HG03280 (cell line): Measurements from ENCODE around the gene MIS18A.
A peak's percentile ranks its signal among the peaks of the same experiment; 100 is the strongest.
"Not testable (repeated sequence)": the region's sequence is repeated elsewhere in the genome, so short reads cannot be mapped to it uniquely, and the experiment has no call there.

Experiments
- ATAC-seq: cut with Tn5 transposase; IDR thresholded peaks from one replicate; pipeline ENCODE4 v1.9.1; 2021; ENCODE audit warnings: mild to moderate bottlenecking, moderate library complexity; ENCODE audit not compliant: unreplicated experiment

Gene MIS18A

GRCh38 chr21:32306021-32306780, 27.4 kb upstream of the MIS18A start:
- ATAC-seq, result no peak

GRCh38 chr21:32304998-32305397, 26.1 kb upstream of the MIS18A start:
- no peak for ATAC-seq

GRCh38 chr21:32303385-32303784, 24.5 kb upstream of the MIS18A start:
- no peak for ATAC-seq

GRCh38 chr21:32302560-32302959, 23.7 kb upstream of the MIS18A start:
- ATAC-seq, result no peak

GRCh38 chr21:32301596-32301995, 22.7 kb upstream of the MIS18A start:
- ATAC-seq, result no peak

GRCh38 chr21:32300117-32300681, 21.4 kb upstream of the MIS18A start:
- no peak for ATAC-seq

- ATAC-seq, result no peak
Measured at GRCh38 chr21:32299695-32300094, 20.8 kb upstream of the MIS18A start.

GRCh38 chr21:32298658-32299081, 19.8 kb upstream of the MIS18A start, which contains the start of gene MRAP:
MRAP (plus strand) TSS chr21:32298855; CDS start chr21:32298972, 117 bp downstream.
- ATAC-seq, result no peak

GRCh38 chr21:32298148-32298559, 19.3 kb upstream of the MIS18A start:
- no peak for ATAC-seq

GRCh38 chr21:32297449-32297848, 18.6 kb upstream of the MIS18A start:
- ATAC-seq, result no peak

- ATAC-seq, result no peak
Measured at GRCh38 chr21:32285476-32285875, 6.6 kb upstream of the MIS18A start.

GRCh38 chr21:32282992-32283391, 4.1 kb upstream of the MIS18A start:
- ATAC-seq, result no peak

- ATAC-seq, result no peak
Measured at GRCh38 chr21:32281531-32281930, 2.7 kb upstream of the MIS18A start.

GRCh38 chr21:32279377-32279680, 480 bp upstream of the MIS18A start:
- ATAC-seq, result no peak

- ATAC-seq, result no peak
Measured at GRCh38 chr21:32278103-32278502, 746 bp downstream of the MIS18A start.

GRCh38 chr21:32276671-32277070, 2.2 kb downstream of the MIS18A start:
- ATAC-seq, result no peak

GRCh38 chr21:32270748-32271147, 8.1 kb downstream of the MIS18A start:
- ATAC-seq, result no peak

GRCh38 chr21:32265321-32265720, 13.5 kb downstream of the MIS18A start:
- ATAC-seq, result not testable (repeated sequence)

GRCh38 chr21:32261929-32262328, 16.9 kb downstream of the MIS18A start:
- no peak for ATAC-seq

- no peak for ATAC-seq
Measured at GRCh38 chr21:32260130-32260529, 18.7 kb downstream of the MIS18A start.

- not testable (repeated sequence) for ATAC-seq
Measured at GRCh38 chr21:32258786-32259048, 20.1 kb downstream of the MIS18A start.

- ATAC-seq, result peak; percentile 81
Measured at GRCh38 chr21:32257962-32258785, 20.7 kb downstream of the MIS18A start.
